D721Med (cell line): Measurements from ENCODE around the gene C13orf46.

ENCODE experiments used
- DNase-seq: peaks from one replicate; pipeline ENCODE4 v3.0.0; 2011; ENCODE audit warnings: low spot score; ENCODE audit not compliant: insufficient read length
- FAIRE-seq: peaks from 2 replicates; lab custom pipeline; 2011; peaks lifted over from hg19 to GRCh38; lab: Jason Lieb, UNC
- CTCF ChIP-seq: IDR thresholded peaks from 2 replicates; pipeline ENCODE4 v1.5.1; 2012; ENCODE audit warnings: mild to moderate bottlenecking, control low read depth; ENCODE audit not compliant: insufficient read depth; ENCODE audit errors: missing control alignments

The C13orf46 gene

GRCh38 chr13:113938716-113939115 lies 35.2 kb downstream of the C13orf46 start:
- FAIRE-seq: no peak

GRCh38 chr13:113938246-113938645 lies 35.6 kb downstream of the C13orf46 start:
- FAIRE-seq (no peak), DNase-seq (no peak)
- TF ChIP-seq CTCF: no peak

More at GRCh38 chr13:113938716-113939115, 35.2 kb downstream of the C13orf46 start:
- no peak for TF ChIP-seq CTCF
- DNase-seq: no peak

GRCh38 chr13:113937527-113938180 lies 36.2 kb downstream of the C13orf46 start:
- no peak for FAIRE-seq
- no peak for DNase-seq
- no peak for TF ChIP-seq CTCF

GRCh38 chr13:113937073-113937472 lies 36.8 kb downstream of the C13orf46 start:
- TF ChIP-seq CTCF: no peak
- FAIRE-seq (no peak), DNase-seq (no peak)

- TF ChIP-seq CTCF: no peak
- FAIRE-seq (no peak), DNase-seq (no peak)
Observed at GRCh38 chr13:113936166-113936965, 37.5 kb downstream of the C13orf46 start.

GRCh38 chr13:113935001-113935844 lies 38.7 kb downstream of the C13orf46 start:
- DNase-seq (no peak), FAIRE-seq (no peak)
- no peak for TF ChIP-seq CTCF
